ENCODE measurements around the gene SPAG16.

SPAG16 gene

GRCh38 chr2:213411582-213412289 is 127.5 kb downstream of the SPAG16 start:
- no peak for DNase-seq

- DNase-seq, result no peak
Measured at GRCh38 chr2:213415093-213415492, 130.8 kb downstream of the SPAG16 start.

- DNase-seq, result no peak
Measured at GRCh38 chr2:213416832-213417231, 132.6 kb downstream of the SPAG16 start.

GRCh38 chr2:213419980-213420379 is 135.7 kb downstream of the SPAG16 start:
- DNase-seq, result no peak

- no peak for DNase-seq
Measured at GRCh38 chr2:213420828-213421385, 136.6 kb downstream of the SPAG16 start.

GRCh38 chr2:213422211-213422610 is 137.9 kb downstream of the SPAG16 start:
- no peak for DNase-seq

- DNase-seq, result no peak
Measured at GRCh38 chr2:213425618-213426017, 141.4 kb downstream of the SPAG16 start.

GRCh38 chr2:213429516-213429915 is 145.3 kb downstream of the SPAG16 start:
- DNase-seq, result no peak

- DNase-seq, result no peak
Measured at GRCh38 chr2:213443921-213444320, 159.7 kb downstream of the SPAG16 start.

- no peak for DNase-seq
Measured at GRCh38 chr2:213451542-213452239, 167.4 kb downstream of the SPAG16 start.

- no peak for DNase-seq
Measured at GRCh38 chr2:213455316-213456008, 171.2 kb downstream of the SPAG16 start.

- DNase-seq, result no peak
Measured at GRCh38 chr2:213475433-213475832, 191.2 kb downstream of the SPAG16 start.

GRCh38 chr2:213476641-213477040 is 192.4 kb downstream of the SPAG16 start:
- DNase-seq, result no peak

- no peak for DNase-seq
Measured at GRCh38 chr2:213490087-213490486, 205.8 kb downstream of the SPAG16 start.

- DNase-seq, result no peak
Measured at GRCh38 chr2:213491376-213491775, 207.1 kb downstream of the SPAG16 start.

GRCh38 chr2:213496226-213496625 is 212.0 kb downstream of the SPAG16 start:
- DNase-seq, result no peak

GRCh38 chr2:213500881-213501280 is 216.6 kb downstream of the SPAG16 start:
- DNase-seq, result no peak

GRCh38 chr2:213524164-213524563 is 239.9 kb downstream of the SPAG16 start:
- no peak for DNase-seq

- DNase-seq, result no peak
Measured at GRCh38 chr2:213537579-213537978, 253.3 kb downstream of the SPAG16 start.

- DNase-seq, result no peak
Measured at GRCh38 chr2:213544940-213545339, 260.7 kb downstream of the SPAG16 start.

GRCh38 chr2:213545481-213545880 is 261.2 kb downstream of the SPAG16 start:
- DNase-seq, result no peak

GRCh38 chr2:213545964-213546475 is 261.8 kb downstream of the SPAG16 start:
- DNase-seq, result no peak

- no peak for DNase-seq
Measured at GRCh38 chr2:213551526-213551925, 267.3 kb downstream of the SPAG16 start.

Measured in T1000 (cell line).